Measurements from ENCODE around the gene RNF166. TPM values are rescaled to one million over a fixed set of nuclear protein-coding genes. Genes with fewer than 3 reads are reported as not detected.

The RNF166 gene
- total and polyA plus RNA-seq, 2 donors (not counting 1 experiment from before 2014, with no cell fraction given), result 6.6 to 9.7 TPM

DNA sequence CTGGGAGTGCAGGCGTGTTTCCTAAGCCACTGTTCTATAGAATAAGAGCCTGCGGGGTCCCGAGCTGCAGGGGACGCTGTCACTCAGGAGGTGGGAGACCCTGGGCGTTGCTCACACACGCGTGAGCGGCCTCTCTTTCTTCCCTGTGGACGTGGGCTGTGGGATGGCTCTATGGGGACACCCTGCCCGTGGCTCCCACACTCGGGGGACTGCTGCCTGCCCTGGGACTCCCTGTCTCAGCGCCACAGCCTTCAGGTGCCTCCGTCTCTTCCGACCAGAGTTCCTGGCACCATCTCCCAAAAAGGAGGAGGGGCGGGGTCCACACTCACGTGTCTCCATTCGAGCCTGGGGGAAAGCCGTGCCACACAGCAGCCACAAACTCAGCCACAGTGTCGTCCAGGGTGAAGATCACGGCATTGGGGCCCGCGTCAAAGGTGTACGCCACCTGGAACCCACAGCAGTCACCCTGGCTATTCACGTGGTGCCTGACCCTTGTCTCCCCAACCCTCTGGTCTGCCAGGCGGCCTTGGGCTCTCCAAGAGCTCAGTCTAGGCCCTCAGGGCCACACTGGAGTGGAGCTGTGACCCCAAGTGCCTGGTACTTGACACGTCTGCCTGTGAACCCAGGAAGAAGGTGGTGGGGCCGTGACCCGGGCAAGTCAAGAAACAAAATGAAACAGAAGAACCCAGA lies 51.7 kb downstream of the RNF166 start:
- no peak overlapping the region for H3K4me2 ChIP-seq (ENCODE audit: extremely low read depth, insufficient read depth, low read length)
- H3K27me3 ChIP-seq (ENCODE audit: control insufficient read depth, insufficient read depth, low read length), result no peaks in the 10 kb centered on the region
- H2AFZ ChIP-seq (ENCODE audit: low read length), result no peak overlapping the region
- no peak overlapping the region for H3K4me3 ChIP-seq (replicated peaks in 1 of 4; ENCODE audit: control extremely low read depth in 1 of 4, insufficient read depth in 1 of 4, low read depth in 3 of 4, low read length in 4 of 4)
- no peak overlapping the region for H3K27ac ChIP-seq (ENCODE audit: insufficient read depth, low read length)
- H3K9me3 ChIP-seq (ENCODE audit: control insufficient read depth, insufficient read depth, low read depth, low read length), result no peaks in the 10 kb centered on the region
- DNase-seq (ENCODE audit: low read depth in 2 of 2), result no peak
- H4K20me1 ChIP-seq (ENCODE audit: control insufficient read depth, extremely low read depth, insufficient read depth, low read length), result no peaks in the 10 kb centered on the region
- H3K36me3 ChIP-seq (ENCODE audit: control insufficient read depth, insufficient read depth, low read length), result peaks cover 41% of the 10 kb centered on the region
- peaks cover 9% of the 10 kb centered on the region for H3K4me1 ChIP-seq (ENCODE audit: control insufficient read depth, extremely low read depth, insufficient read depth, low read length)
- H3K9ac ChIP-seq (ENCODE audit: insufficient read depth, low read length), result no peak overlapping the region
- peaks cover 8% of the 10 kb centered on the region for H3K79me2 ChIP-seq (ENCODE audit: control insufficient read depth, insufficient read depth, low read length)
- no peak for TF ChIP-seq EZH2 (IDR thresholded peaks at IDR 0.05; ENCODE audit: low read length, missing control alignments)
- TF ChIP-seq, protein P1, sequence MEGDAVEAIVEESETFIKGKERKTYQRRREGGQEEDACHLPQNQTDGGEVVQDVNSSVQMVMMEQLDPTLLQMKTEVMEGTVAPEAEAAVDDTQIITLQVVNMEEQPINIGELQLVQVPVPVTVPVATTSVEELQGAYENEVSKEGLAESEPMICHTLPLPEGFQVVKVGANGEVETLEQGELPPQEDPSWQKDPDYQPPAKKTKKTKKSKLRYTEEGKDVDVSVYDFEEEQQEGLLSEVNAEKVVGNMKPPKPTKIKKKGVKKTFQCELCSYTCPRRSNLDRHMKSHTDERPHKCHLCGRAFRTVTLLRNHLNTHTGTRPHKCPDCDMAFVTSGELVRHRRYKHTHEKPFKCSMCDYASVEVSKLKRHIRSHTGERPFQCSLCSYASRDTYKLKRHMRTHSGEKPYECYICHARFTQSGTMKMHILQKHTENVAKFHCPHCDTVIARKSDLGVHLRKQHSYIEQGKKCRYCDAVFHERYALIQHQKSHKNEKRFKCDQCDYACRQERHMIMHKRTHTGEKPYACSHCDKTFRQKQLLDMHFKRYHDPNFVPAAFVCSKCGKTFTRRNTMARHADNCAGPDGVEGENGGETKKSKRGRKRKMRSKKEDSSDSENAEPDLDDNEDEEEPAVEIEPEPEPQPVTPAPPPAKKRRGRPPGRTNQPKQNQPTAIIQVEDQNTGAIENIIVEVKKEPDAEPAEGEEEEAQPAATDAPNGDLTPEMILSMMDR (conservative IDR thresholded peaks at IDR 0.05 in 1 of 2, IDR thresholded peaks at IDR 0.05 in 1 of 2; ENCODE audit: low read depth in 1 of 2, low read length in 2 of 2), result no peak

DNA sequence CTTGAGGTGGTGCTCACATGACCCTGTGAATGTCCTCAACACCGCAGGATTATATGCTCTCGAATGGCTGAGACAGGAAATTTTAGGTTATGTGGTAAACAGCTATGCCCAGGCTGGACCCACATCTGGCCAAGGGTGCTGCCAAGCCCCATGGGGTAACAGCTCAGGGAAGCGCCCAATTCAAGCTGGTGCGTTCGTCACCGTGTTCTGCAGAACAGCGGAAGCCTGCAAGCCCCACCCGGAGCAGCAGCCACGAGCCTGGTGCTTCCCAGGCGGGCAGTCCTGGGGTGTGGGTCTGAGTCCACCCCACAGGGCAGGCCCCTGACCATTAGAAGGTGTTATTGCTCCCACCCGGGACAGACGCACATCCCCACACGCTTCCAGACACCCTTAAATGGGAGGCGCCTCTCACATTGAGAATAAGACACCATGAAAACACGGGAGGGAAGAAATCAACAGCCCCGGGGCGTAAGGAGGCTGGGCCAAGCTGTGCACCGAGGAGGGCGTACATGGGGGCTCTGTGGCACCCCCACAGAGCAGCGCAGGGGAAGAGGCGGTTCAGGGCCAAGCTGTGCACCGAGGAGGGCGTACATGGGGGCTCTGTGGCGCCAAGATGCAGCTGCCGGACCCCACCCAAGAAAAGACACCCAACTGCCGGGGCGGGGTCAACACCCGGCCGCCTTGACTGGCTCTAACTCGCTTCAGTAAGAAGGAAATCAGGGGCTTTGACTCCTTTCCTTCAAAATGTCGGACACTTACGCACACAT lies 52.4 kb downstream of the RNF166 start:
- Histone ChIP-seq H3K79me2 (ENCODE audit: control insufficient read depth, insufficient read depth, low read length) (peaks cover 1% of the 10 kb centered on the region), H3K4me3 (replicated peaks in 1 of 4; ENCODE audit: control extremely low read depth in 1 of 4, insufficient read depth in 1 of 4, low read depth in 3 of 4, low read length in 4 of 4) (no peak overlapping the region)

DNA sequence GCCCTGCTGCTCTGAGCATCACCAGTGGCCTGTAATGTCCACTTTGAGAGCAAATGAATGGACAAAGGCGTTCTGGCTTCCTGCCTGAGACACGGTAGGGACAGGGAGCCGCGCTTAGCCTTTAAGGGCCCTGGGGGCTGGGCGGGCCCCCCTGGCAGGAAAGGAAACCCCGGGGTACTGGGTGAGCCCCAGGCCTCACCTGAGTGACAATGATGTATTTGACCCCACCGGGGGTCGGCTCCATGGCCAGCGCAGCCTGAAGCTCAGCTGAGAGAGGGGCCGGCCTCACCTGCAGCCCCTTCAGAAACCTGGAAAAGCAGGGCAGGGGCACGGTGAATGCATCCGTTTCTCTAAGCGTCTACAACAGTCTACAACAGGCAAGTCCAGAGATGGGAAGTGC lies 53.1 kb downstream of the RNF166 start:
- Histone ChIP-seq H3K9me3 (ENCODE audit: control insufficient read depth, insufficient read depth, low read depth, low read length) (no peaks in the 10 kb centered on the region), H3K27ac (ENCODE audit: insufficient read depth, low read length) (no peak overlapping the region), H3K79me2 (ENCODE audit: control insufficient read depth, insufficient read depth, low read length) (no peaks in the 10 kb centered on the region), H3K4me3 (replicated peaks in 1 of 4; ENCODE audit: control extremely low read depth in 1 of 4, insufficient read depth in 1 of 4, low read depth in 3 of 4, low read length in 4 of 4) (no peak overlapping the region), H2AFZ (ENCODE audit: low read length) (no peak overlapping the region), H3K36me3 (ENCODE audit: control insufficient read depth, insufficient read depth, low read length) (peaks cover 36% of the 10 kb centered on the region), H3K9ac (ENCODE audit: insufficient read depth, low read length) (no peak overlapping the region), H3K4me2 (ENCODE audit: extremely low read depth, insufficient read depth, low read length) (no peak overlapping the region), H4K20me1 (ENCODE audit: control insufficient read depth, extremely low read depth, insufficient read depth, low read length) (no peaks in the 10 kb centered on the region), H3K27me3 (ENCODE audit: control insufficient read depth, insufficient read depth, low read length) (no peaks in the 10 kb centered on the region), H3K4me1 (ENCODE audit: control insufficient read depth, extremely low read depth, insufficient read depth, low read length) (peaks cover 9% of the 10 kb centered on the region)
- TF ChIP-seq EZH2 (IDR thresholded peaks at IDR 0.05; ENCODE audit: low read length, missing control alignments), result no peak
- TF ChIP-seq, protein P1 (conservative IDR thresholded peaks at IDR 0.05 in 1 of 2, IDR thresholded peaks at IDR 0.05 in 1 of 2; ENCODE audit: low read depth in 1 of 2, low read length in 2 of 2), result no peak
- DNase-seq (ENCODE audit: low read depth in 2 of 2), result no peak

More for the DNA sequence above, 52.4 kb downstream of the RNF166 start:
- peaks cover 36% of the 10 kb centered on the region for H3K36me3 ChIP-seq (ENCODE audit: control insufficient read depth, insufficient read depth, low read length)
- H3K27ac ChIP-seq (ENCODE audit: insufficient read depth, low read length), result no peak overlapping the region
- no peaks in the 10 kb centered on the region for H3K27me3 ChIP-seq (ENCODE audit: control insufficient read depth, insufficient read depth, low read length)
- peaks cover 9% of the 10 kb centered on the region for H3K4me1 ChIP-seq (ENCODE audit: control insufficient read depth, extremely low read depth, insufficient read depth, low read length)
- H4K20me1 ChIP-seq (ENCODE audit: control insufficient read depth, extremely low read depth, insufficient read depth, low read length), result no peaks in the 10 kb centered on the region
- TF ChIP-seq, protein P1 (conservative IDR thresholded peaks at IDR 0.05 in 1 of 2, IDR thresholded peaks at IDR 0.05 in 1 of 2; ENCODE audit: low read depth in 1 of 2, low read length in 2 of 2), result no peak
- no peak for TF ChIP-seq EZH2 (IDR thresholded peaks at IDR 0.05; ENCODE audit: low read length, missing control alignments)
- no peak overlapping the region for H3K4me2 ChIP-seq (ENCODE audit: extremely low read depth, insufficient read depth, low read length)
- no peaks in the 10 kb centered on the region for H3K9me3 ChIP-seq (ENCODE audit: control insufficient read depth, insufficient read depth, low read depth, low read length)
- no peak for DNase-seq (ENCODE audit: low read depth in 2 of 2)
- H3K9ac ChIP-seq (ENCODE audit: insufficient read depth, low read length), result no peak overlapping the region
- no peak overlapping the region for H2AFZ ChIP-seq (ENCODE audit: low read length)
